H1 (cell line): Measurements from ENCODE around the gene NPL. TPM values are rescaled to one million over a fixed set of nuclear protein-coding genes. Genes with fewer than 3 reads are reported as not detected.

Source experiments
- CHD1 ChIP-seq: IDR thresholded peaks from 2 replicates; pipeline ENCODE4 v1.6.1; 2012; ENCODE audit warnings: low read depth, low read length, improper control_type of control experiment
- EZH2 ChIP-seq: fragments of 200-600 bp; sonication (generic); IDR thresholded peaks from 2 replicates; pipeline ENCODE4 v1.7.1; 2012; ENCODE audit warnings: low read depth, mild to moderate bottlenecking, moderate library complexity, low read length, inconsistent platforms; ENCODE audit not compliant: severe bottlenecking
- polyA plus RNA-seq, 7 experiments: library from polyadenylated mRNA; depleted of rRNA in 3 of 7; stranded (reverse) in 5 of 7; unstranded in 2 of 7; fragments of >200 nt in 5 of 7; fragments of 200-250 nt in 2 of 7; gene quantifications; 1 replicate in 5 of 7; 2 replicates in 1 of 7; 4 replicates in 1 of 7; pipeline versions ENCODE4 v1.2.1 to v1.2.3, GENCODE V29; 2011 to 2013; ENCODE audit warnings: missing spikeins in 2 of 7, mixed read lengths in 2 of 7
- total RNA-seq: library from RNA; stranded (reverse); fragmentation: NEBNext Ultra II Directional; extraction: Animal tissue kit (Norgen Biotek cat#: 25700); gene quantifications from 2 replicates; pipeline ENCODE4 v1.2.1, GENCODE V29; 2021

NPL gene
- total and polyA plus RNA-seq, 2 of the 8 experiments (the other 6 are each of a cell fraction or from before 2014, with no cell fraction given) = 2.2 to 4.4 TPM

GRCh38 chr1:182823220-182823619 lies 33.6 kb downstream of the NPL start (continued):
- TF ChIP-seq CHD1 = no peak
- TF ChIP-seq EZH2 = no peak
- TF ChIP-seq, all 59 proteins: peak for 0
